Measurements from ENCODE around the gene ZNF208. TPM values are rescaled to one million over a fixed set of nuclear protein-coding genes. Genes with fewer than 3 reads are reported as not detected.

The ZNF208 gene
- polyA plus RNA-seq, 1 donor from 2014 or later: not detected

DNA sequence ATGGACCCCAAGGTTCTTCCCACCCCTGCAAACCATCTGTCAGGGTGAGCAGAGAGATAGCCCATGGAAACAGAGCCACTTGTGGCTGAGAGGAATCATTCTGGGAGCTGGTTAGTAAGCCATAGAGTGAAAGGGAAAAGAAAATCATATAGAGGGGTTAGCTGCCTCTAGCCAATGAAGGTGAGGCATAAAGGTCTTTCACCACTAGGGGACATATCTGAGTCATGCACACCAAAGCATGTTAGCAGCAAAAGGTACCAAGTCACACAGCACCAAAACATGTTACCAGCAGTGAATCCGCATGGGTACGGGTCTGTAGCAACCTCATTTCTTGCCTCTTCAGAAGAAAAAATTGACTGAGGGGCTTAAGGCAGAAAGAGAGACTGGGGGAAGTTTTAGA is 98.1 kb downstream of the ZNF208 start:
- Histone ChIP-seq H3K9me2 (ENCODE audit: insufficient read depth, low read length) (no peaks in the 10 kb centered on the region), H3K79me2 (replicated peaks; ENCODE audit: insufficient read depth, low read length) (no peaks in the 10 kb centered on the region), H4K20me1 (ENCODE audit: insufficient read depth) (no peaks in the 10 kb centered on the region), H3K27ac (ENCODE audit: low read length) (no peak overlapping the region), H3K9ac (ENCODE audit: low read length) (no peak overlapping the region), H3K9me3 (ENCODE audit: low read length) (peaks cover 4% of the 10 kb centered on the region), H3K4me3 (ENCODE audit: low read length) (no peak overlapping the region), H2AFZ (ENCODE audit: low read depth, low read length) (no peak overlapping the region), H3K36me3 (ENCODE audit: insufficient read depth, low read length) (no peaks in the 10 kb centered on the region), H3K27me3 (ENCODE audit: insufficient read depth, low read depth, low read length) (no peaks in the 10 kb centered on the region), H3K4me2 (ENCODE audit: low read length) (no peak overlapping the region), H3F3A (ENCODE audit: insufficient read depth, low read length, poor library complexity, severe bottlenecking) (no peaks in the 10 kb centered on the region)
- TF ChIP-seq RAD21 (conservative IDR thresholded peaks at IDR 0.05): no peak
- no peak for TF ChIP-seq EZH2 (IDR thresholded peaks at IDR 0.05; ENCODE audit: borderline replicate concordance, insufficient read depth, low read length, poor library complexity, severe bottlenecking)
- no peak for TF ChIP-seq EP300 (conservative IDR thresholded peaks at IDR 0.05; ENCODE audit: poor library complexity, severe bottlenecking)
- no peak for TF ChIP-seq SMC3 (conservative IDR thresholded peaks at IDR 0.05; ENCODE audit: poor library complexity)
- no peak for TF ChIP-seq TAF1 (IDR thresholded peaks at IDR 0.05; ENCODE audit: low read depth)
- no peak for TF ChIP-seq POLR2AphosphoS5 (IDR thresholded peaks at IDR 0.05)
- TF ChIP-seq, protein P1, sequence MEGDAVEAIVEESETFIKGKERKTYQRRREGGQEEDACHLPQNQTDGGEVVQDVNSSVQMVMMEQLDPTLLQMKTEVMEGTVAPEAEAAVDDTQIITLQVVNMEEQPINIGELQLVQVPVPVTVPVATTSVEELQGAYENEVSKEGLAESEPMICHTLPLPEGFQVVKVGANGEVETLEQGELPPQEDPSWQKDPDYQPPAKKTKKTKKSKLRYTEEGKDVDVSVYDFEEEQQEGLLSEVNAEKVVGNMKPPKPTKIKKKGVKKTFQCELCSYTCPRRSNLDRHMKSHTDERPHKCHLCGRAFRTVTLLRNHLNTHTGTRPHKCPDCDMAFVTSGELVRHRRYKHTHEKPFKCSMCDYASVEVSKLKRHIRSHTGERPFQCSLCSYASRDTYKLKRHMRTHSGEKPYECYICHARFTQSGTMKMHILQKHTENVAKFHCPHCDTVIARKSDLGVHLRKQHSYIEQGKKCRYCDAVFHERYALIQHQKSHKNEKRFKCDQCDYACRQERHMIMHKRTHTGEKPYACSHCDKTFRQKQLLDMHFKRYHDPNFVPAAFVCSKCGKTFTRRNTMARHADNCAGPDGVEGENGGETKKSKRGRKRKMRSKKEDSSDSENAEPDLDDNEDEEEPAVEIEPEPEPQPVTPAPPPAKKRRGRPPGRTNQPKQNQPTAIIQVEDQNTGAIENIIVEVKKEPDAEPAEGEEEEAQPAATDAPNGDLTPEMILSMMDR (IDR thresholded peaks at IDR 0.05; ENCODE audit: poor library complexity, severe bottlenecking): no peak
- TF ChIP-seq MXI1 (conservative IDR thresholded peaks at IDR 0.05; ENCODE audit: poor library complexity, severe bottlenecking): no peak
- TF ChIP-seq, protein P2, sequence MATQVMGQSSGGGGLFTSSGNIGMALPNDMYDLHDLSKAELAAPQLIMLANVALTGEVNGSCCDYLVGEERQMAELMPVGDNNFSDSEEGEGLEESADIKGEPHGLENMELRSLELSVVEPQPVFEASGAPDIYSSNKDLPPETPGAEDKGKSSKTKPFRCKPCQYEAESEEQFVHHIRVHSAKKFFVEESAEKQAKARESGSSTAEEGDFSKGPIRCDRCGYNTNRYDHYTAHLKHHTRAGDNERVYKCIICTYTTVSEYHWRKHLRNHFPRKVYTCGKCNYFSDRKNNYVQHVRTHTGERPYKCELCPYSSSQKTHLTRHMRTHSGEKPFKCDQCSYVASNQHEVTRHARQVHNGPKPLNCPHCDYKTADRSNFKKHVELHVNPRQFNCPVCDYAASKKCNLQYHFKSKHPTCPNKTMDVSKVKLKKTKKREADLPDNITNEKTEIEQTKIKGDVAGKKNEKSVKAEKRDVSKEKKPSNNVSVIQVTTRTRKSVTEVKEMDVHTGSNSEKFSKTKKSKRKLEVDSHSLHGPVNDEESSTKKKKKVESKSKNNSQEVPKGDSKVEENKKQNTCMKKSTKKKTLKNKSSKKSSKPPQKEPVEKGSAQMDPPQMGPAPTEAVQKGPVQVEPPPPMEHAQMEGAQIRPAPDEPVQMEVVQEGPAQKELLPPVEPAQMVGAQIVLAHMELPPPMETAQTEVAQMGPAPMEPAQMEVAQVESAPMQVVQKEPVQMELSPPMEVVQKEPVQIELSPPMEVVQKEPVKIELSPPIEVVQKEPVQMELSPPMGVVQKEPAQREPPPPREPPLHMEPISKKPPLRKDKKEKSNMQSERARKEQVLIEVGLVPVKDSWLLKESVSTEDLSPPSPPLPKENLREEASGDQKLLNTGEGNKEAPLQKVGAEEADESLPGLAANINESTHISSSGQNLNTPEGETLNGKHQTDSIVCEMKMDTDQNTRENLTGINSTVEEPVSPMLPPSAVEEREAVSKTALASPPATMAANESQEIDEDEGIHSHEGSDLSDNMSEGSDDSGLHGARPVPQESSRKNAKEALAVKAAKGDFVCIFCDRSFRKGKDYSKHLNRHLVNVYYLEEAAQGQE (IDR thresholded peaks at IDR 0.05; ENCODE audit: borderline replicate concordance): no peak

DNA sequence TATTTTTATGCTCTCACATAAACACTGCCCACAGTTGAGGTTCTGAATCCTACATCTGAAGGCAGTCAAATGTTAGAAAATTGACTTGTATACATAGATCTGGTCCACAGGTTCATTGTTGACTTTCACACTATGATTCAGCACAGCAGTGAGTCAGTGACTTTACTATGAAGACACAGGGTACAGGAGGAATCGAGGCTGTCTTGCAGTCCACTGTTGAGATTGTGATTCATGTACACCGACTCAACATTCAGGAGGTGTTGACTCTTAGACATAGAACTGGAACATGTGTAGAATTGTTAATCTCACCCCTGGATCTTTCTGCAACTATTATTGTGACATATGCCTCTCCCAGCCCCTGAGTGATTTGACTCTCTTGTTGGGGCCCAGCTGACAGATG is 100.4 kb downstream of the ZNF208 start:
- peaks cover 9% of the 10 kb centered on the region for H3K9me3 ChIP-seq (ENCODE audit: low read length)
- H2AFZ ChIP-seq (ENCODE audit: low read depth, low read length): no peak overlapping the region
- no peaks in the 10 kb centered on the region for H3F3A ChIP-seq (ENCODE audit: insufficient read depth, low read length, poor library complexity, severe bottlenecking)
- no peak overlapping the region for H3K9ac ChIP-seq (ENCODE audit: low read length)
- H3K27me3 ChIP-seq (ENCODE audit: insufficient read depth, low read depth, low read length): no peaks in the 10 kb centered on the region
- no peaks in the 10 kb centered on the region for H3K9me2 ChIP-seq (ENCODE audit: insufficient read depth, low read length)
- no peaks in the 10 kb centered on the region for H3K36me3 ChIP-seq (ENCODE audit: insufficient read depth, low read length)
- no peak overlapping the region for H3K4me3 ChIP-seq (ENCODE audit: low read length)
- H3K79me2 ChIP-seq (replicated peaks; ENCODE audit: insufficient read depth, low read length): no peaks in the 10 kb centered on the region
- no peak overlapping the region for H3K27ac ChIP-seq (ENCODE audit: low read length)
- no peak overlapping the region for H3K4me2 ChIP-seq (ENCODE audit: low read length)
- no peaks in the 10 kb centered on the region for H4K20me1 ChIP-seq (ENCODE audit: insufficient read depth)
- no peak for TF ChIP-seq SMC3 (conservative IDR thresholded peaks at IDR 0.05; ENCODE audit: poor library complexity)
- TF ChIP-seq, protein P2 (IDR thresholded peaks at IDR 0.05; ENCODE audit: borderline replicate concordance): no peak
- TF ChIP-seq RAD21 (conservative IDR thresholded peaks at IDR 0.05): no peak
- TF ChIP-seq TAF1 (IDR thresholded peaks at IDR 0.05; ENCODE audit: low read depth): no peak
- no peak for TF ChIP-seq EP300 (conservative IDR thresholded peaks at IDR 0.05; ENCODE audit: poor library complexity, severe bottlenecking)
- no peak for TF ChIP-seq MXI1 (conservative IDR thresholded peaks at IDR 0.05; ENCODE audit: poor library complexity, severe bottlenecking)
- TF ChIP-seq, protein P1 (IDR thresholded peaks at IDR 0.05; ENCODE audit: poor library complexity, severe bottlenecking): no peak
- TF ChIP-seq EZH2 (IDR thresholded peaks at IDR 0.05; ENCODE audit: borderline replicate concordance, insufficient read depth, low read length, poor library complexity, severe bottlenecking): no peak
- TF ChIP-seq POLR2AphosphoS5 (IDR thresholded peaks at IDR 0.05): no peak

Data from neural cell (in vitro differentiated cells).